ENCODE measurements around the gene SMIM29. TPM values are rescaled to one million over a fixed set of nuclear protein-coding genes. Genes with fewer than 3 reads are reported as not detected.

Gene SMIM29
- total RNA-seq, 2 donors from 2014 or later = 7.1 to 41.3 TPM

DNA sequence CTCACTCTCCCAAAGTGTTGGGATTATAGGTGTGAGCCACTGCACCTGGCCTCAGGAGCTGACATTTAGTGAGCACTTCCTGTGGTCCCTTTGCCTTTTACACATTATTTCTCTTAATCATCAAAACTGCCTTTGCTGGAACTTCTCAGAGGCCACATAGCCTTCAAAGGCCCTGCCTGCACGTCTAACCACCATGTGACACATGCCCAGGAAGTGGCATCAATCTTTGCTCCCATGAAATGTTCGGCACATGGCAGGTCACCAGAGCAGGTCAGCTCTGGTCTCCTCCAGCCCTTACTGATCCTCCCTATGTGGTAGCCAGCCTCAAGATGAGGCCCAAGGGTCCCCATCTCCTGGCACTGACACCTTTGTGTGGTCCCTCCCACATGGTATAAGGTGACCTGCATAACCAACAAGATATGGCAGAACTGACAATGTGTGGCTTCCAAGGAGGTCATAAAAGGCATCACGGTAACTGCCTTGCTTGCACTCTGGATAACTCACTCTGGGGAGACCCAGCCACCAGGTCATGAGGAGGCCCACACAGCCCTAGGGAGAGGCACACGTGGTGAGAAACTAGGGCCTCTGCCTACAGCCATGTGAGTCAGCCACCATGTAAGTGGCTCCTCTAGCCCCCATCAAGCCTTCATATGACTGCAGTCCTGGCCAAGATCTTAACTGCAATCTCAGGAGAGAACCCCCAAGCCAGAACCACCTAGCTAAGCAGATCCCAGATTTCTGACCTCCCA is 40.9 kb downstream of the SMIM29 start:
- Histone ChIP-seq H3K27me3 (replicated peaks; ENCODE audit: insufficient read depth) (no peaks in the 10 kb centered on the region), H3K4me1 (ENCODE audit: control insufficient read depth in 1 of 2, low read depth in 2 of 2) (no peaks in the 10 kb centered on the region), H3K27ac (no peak overlapping the region), H3K4me3 (no peak overlapping the region), H3K9me3 (no peaks in the 10 kb centered on the region), H3K36me3 (no peaks in the 10 kb centered on the region)
- TF ChIP-seq, protein P1, sequence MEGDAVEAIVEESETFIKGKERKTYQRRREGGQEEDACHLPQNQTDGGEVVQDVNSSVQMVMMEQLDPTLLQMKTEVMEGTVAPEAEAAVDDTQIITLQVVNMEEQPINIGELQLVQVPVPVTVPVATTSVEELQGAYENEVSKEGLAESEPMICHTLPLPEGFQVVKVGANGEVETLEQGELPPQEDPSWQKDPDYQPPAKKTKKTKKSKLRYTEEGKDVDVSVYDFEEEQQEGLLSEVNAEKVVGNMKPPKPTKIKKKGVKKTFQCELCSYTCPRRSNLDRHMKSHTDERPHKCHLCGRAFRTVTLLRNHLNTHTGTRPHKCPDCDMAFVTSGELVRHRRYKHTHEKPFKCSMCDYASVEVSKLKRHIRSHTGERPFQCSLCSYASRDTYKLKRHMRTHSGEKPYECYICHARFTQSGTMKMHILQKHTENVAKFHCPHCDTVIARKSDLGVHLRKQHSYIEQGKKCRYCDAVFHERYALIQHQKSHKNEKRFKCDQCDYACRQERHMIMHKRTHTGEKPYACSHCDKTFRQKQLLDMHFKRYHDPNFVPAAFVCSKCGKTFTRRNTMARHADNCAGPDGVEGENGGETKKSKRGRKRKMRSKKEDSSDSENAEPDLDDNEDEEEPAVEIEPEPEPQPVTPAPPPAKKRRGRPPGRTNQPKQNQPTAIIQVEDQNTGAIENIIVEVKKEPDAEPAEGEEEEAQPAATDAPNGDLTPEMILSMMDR (IDR thresholded peaks at IDR 0.05) = no peak
- ATAC-seq (ENCODE audit: insufficient number of reproducible peaks, low FRiP score, low read depth) (no peak), DNase-seq (ENCODE audit: low spot score) (no peak)

DNA sequence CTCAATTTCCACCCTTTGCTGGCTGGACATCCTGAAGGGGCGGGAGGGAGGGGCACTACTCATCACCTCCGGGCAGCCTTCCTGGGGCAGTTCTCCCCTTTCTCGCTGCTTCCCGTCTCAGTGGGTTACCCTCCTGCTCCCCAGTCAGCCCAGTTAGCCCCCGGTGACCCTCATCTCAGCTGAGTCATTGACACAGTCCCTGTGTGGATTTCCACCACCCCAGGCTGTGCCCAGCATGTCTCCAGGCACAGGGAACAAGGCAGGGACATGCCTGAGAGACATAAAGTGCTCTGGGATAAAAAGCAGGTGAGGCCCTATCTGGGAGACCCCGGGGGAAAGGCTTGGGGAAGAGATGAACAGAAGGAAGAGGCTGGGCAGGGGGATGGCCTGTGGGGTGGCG is 42.1 kb downstream of the SMIM29 start:
- no peak overlapping the region for H3K27ac ChIP-seq
- H3K27me3 ChIP-seq (replicated peaks; ENCODE audit: insufficient read depth) = no peaks in the 10 kb centered on the region
- H3K4me3 ChIP-seq = no peak overlapping the region
- DNase-seq (ENCODE audit: low spot score) = no peak
- no peak for ATAC-seq (ENCODE audit: insufficient number of reproducible peaks, low FRiP score, low read depth)
- H3K9me3 ChIP-seq = no peaks in the 10 kb centered on the region
- TF ChIP-seq, protein P1 (IDR thresholded peaks at IDR 0.05) = no peak
- no peaks in the 10 kb centered on the region for H3K36me3 ChIP-seq
- no peaks in the 10 kb centered on the region for H3K4me1 ChIP-seq (ENCODE audit: control insufficient read depth in 1 of 2, low read depth in 2 of 2)

DNA sequence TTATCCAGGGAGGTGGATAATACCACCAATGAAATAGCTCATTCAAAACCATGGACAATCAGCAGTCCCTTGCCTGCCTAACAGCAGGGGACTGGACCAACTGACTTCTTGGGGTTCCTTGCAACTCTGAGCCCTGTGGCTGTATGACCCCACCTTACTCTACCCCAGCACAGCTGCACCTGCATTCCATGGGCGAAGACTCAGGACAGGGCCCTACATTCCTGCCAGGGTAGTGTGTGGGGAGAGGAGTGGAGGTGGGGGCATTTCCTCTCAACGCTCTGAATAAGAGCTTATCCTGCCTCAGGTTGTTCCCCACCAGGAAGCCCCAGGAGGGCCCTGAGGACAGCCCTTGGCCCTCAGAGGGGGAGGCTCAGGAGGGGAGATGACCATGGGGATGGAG is 42.9 kb downstream of the SMIM29 start:
- no peak for DNase-seq (ENCODE audit: low spot score)
- no peaks in the 10 kb centered on the region for H3K36me3 ChIP-seq
- H3K27me3 ChIP-seq (replicated peaks; ENCODE audit: insufficient read depth) = no peaks in the 10 kb centered on the region
- no peak for ATAC-seq (ENCODE audit: insufficient number of reproducible peaks, low FRiP score, low read depth)
- TF ChIP-seq, protein P1 (IDR thresholded peaks at IDR 0.05) = no peak
- H3K9me3 ChIP-seq = no peaks in the 10 kb centered on the region
- H3K4me1 ChIP-seq (ENCODE audit: control insufficient read depth in 1 of 2, low read depth in 2 of 2) = no peaks in the 10 kb centered on the region
- no peak overlapping the region for H3K4me3 ChIP-seq
- no peak overlapping the region for H3K27ac ChIP-seq

DNA sequence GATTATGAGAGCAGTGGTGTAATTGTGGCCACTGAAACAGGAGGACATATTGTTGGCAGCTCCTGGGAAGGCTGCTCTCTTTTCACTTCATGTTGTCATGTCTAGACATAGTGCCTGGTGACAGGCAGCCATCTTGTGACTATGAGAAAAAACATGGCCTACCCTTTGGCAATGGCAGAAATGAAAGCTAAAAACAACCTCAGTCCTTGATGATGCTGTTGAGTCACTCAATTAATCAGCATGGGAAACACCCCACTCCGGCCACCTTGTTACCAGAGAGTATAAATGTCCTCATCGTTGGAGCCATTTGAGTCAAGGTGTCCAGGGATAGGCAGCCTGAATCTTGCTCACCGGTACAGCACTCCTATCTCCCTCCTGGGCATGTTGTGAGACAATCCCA is 43.3 kb downstream of the SMIM29 start:
- DNase-seq (ENCODE audit: low spot score) (no peak), ATAC-seq (ENCODE audit: insufficient number of reproducible peaks, low FRiP score, low read depth) (no peak)
- Histone ChIP-seq H3K4me1 (ENCODE audit: control insufficient read depth in 1 of 2, low read depth in 2 of 2) (no peaks in the 10 kb centered on the region), H3K36me3 (no peaks in the 10 kb centered on the region), H3K27ac (no peak overlapping the region), H3K9me3 (no peaks in the 10 kb centered on the region), H3K4me3 (no peak overlapping the region), H3K27me3 (replicated peaks; ENCODE audit: insufficient read depth) (no peaks in the 10 kb centered on the region)
- TF ChIP-seq, protein P1 (IDR thresholded peaks at IDR 0.05) = no peak

DNA sequence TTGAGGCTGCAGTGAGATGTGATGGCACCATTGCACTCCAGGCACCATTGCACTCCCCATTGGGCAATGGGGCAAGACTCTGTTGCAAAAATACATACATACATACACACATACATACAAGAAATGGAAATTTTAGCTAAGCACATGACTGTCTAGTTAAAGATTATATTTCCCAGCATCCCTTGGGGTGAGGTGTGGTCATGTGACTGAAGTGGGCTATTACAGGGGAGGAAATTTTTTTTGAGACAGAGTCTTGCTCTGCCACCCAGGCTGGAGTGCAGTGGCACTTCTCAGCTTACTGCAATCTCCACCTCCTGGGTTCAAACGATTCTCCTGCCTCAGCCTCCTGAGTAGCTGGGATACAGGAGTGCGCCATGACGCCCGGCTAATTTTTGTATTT is 44.1 kb downstream of the SMIM29 start:
- Histone ChIP-seq H3K27ac (no peak overlapping the region), H3K36me3 (no peaks in the 10 kb centered on the region), H3K9me3 (no peaks in the 10 kb centered on the region), H3K4me1 (ENCODE audit: control insufficient read depth in 1 of 2, low read depth in 2 of 2) (no peaks in the 10 kb centered on the region), H3K4me3 (no peak overlapping the region), H3K27me3 (replicated peaks; ENCODE audit: insufficient read depth) (no peaks in the 10 kb centered on the region)
- DNase-seq (ENCODE audit: low spot score) (no peak), ATAC-seq (ENCODE audit: insufficient number of reproducible peaks, low FRiP score, low read depth) (no peak)
- TF ChIP-seq, protein P1 (IDR thresholded peaks at IDR 0.05) = no peak
